GM19452 (cell line): ENCODE results near the gene WWTR1.
A peak's percentile ranks its signal among the peaks of the same experiment; 100 is the strongest.

Experiments
- ATAC-seq: cut with Tn5 transposase; IDR thresholded peaks from one replicate; pipeline ENCODE4 v1.9.1; 2021; ENCODE audit not compliant: unreplicated experiment

The WWTR1 gene

GRCh38 chr3:149596134-149596770, 61.6 kb downstream of the WWTR1 start:
- ATAC-seq: no peak

GRCh38 chr3:149593418-149594160, 64.2 kb downstream of the WWTR1 start:
- no peak for ATAC-seq

GRCh38 chr3:149592758-149593240, 65.0 kb downstream of the WWTR1 start:
- no peak for ATAC-seq

- ATAC-seq: no peak
Measured at GRCh38 chr3:149590691-149591441, 67.0 kb downstream of the WWTR1 start.

GRCh38 chr3:149589332-149589731, 68.5 kb downstream of the WWTR1 start:
- no peak for ATAC-seq

- no peak for ATAC-seq
Measured at GRCh38 chr3:149588909-149589308, 68.9 kb downstream of the WWTR1 start.

GRCh38 chr3:149587383-149587782, 70.4 kb downstream of the WWTR1 start:
- no peak for ATAC-seq

- no peak for ATAC-seq
Measured at GRCh38 chr3:149586871-149587270, 71.0 kb downstream of the WWTR1 start.

GRCh38 chr3:149585401-149585726, 72.5 kb downstream of the WWTR1 start:
- peak; percentile 90 for ATAC-seq

- no peak for ATAC-seq
Measured at GRCh38 chr3:149583921-149584635, 73.7 kb downstream of the WWTR1 start.

GRCh38 chr3:149582395-149582794, 75.4 kb downstream of the WWTR1 start:
- no peak for ATAC-seq

GRCh38 chr3:149581681-149582370, 76.0 kb downstream of the WWTR1 start:
- ATAC-seq: no peak

GRCh38 chr3:149581248-149581647, 76.6 kb downstream of the WWTR1 start:
- ATAC-seq: no peak

GRCh38 chr3:149579838-149580542, 77.8 kb downstream of the WWTR1 start:
- peak; percentile 48 for ATAC-seq

GRCh38 chr3:149579161-149579560, 78.7 kb downstream of the WWTR1 start:
- no peak for ATAC-seq

GRCh38 chr3:149577801-149578200, 80.0 kb downstream of the WWTR1 start:
- ATAC-seq: no peak

GRCh38 chr3:149575961-149576564, 81.8 kb downstream of the WWTR1 start:
- no peak for ATAC-seq

GRCh38 chr3:149575213-149575960, 82.4 kb downstream of the WWTR1 start:
- ATAC-seq: no peak
